ENCODE data around the gene ZNF48.

ZNF48 gene

GRCh38 chr16:30377050-30377811, 18.0 kb upstream of the ZNF48 start:
- TF ChIP-seq, protein P1, sequence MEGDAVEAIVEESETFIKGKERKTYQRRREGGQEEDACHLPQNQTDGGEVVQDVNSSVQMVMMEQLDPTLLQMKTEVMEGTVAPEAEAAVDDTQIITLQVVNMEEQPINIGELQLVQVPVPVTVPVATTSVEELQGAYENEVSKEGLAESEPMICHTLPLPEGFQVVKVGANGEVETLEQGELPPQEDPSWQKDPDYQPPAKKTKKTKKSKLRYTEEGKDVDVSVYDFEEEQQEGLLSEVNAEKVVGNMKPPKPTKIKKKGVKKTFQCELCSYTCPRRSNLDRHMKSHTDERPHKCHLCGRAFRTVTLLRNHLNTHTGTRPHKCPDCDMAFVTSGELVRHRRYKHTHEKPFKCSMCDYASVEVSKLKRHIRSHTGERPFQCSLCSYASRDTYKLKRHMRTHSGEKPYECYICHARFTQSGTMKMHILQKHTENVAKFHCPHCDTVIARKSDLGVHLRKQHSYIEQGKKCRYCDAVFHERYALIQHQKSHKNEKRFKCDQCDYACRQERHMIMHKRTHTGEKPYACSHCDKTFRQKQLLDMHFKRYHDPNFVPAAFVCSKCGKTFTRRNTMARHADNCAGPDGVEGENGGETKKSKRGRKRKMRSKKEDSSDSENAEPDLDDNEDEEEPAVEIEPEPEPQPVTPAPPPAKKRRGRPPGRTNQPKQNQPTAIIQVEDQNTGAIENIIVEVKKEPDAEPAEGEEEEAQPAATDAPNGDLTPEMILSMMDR (IDR thresholded peaks at IDR 0.05) = no peak

- TF ChIP-seq, protein P1 (IDR thresholded peaks at IDR 0.05) = no peak
These were observed 17.4 kb upstream of the ZNF48 start for GRCh38 chr16:30377812-30378235.

GRCh38 chr16:30378236-30379157, 16.7 kb upstream of the ZNF48 start:
- TF ChIP-seq, protein P1 (IDR thresholded peaks at IDR 0.05) = no peak

DNA sequence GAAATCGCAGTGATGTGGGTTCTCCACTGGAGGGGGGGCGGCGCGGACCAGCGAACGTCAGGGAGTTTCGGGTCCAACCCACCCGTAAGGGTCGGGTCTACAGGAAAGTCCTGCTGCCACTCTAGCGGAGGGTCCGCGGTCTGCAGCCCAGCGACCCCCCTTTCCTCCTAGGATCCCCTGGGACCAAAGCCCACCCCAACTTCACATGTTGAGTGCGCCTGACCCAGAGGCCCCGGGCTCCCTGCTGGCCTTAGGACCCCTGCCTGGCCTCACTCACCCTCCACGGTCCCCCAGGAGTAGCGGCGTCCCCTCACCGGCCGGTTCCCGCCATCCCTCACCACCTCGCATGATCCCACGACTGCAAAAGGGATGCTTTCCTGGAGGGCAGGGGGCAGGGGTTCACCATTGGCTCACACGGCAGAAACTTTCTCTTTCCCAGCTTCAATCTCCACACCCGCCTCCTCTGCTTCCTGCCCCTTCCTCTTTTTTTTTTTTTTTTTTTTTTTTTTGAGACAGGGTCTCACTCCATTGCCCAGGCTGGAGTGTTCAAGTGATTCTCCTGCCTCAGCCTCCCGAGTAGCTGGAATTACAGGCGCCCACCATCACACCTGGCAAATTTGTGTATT, 15.9 kb upstream of the ZNF48 start:
- TF ChIP-seq, protein P1 (IDR thresholded peaks at IDR 0.05) = no peak

DNA sequence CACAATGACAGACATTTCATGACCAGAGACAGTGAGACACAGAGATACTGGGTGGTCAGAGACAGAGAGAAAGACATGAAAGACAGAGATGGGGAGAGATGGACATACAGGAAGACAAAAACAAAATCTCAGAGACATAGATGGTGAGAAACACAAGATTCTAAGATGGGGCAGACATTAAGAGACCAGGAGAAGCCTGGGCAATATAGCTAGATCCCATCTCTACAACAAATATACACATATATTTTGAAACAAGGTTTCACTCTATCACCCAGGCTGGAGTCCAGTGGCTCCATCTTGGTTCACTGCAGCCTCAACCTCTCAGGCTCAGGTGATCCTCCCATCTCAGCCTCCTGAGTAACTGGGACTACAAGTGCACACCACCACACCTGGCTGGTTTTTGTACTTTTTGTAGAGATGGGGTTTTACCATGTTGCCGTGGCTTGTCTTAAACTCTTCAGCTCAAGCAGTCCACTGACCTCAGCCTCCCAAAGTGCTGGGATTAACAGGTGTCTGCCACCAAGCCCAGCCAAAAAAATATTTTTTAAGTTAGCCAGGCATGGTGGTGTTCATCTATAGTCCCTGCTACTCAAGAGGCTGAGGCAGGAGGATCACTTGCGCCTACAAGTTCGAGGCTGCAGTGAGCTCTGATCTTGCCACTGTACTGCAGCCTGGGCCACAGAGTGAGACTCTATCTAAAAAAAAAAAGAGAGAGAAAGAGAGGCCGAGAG, 15.0 kb upstream of the ZNF48 start:
- TF ChIP-seq, protein P1 (IDR thresholded peaks at IDR 0.05) = no peak

DNA sequence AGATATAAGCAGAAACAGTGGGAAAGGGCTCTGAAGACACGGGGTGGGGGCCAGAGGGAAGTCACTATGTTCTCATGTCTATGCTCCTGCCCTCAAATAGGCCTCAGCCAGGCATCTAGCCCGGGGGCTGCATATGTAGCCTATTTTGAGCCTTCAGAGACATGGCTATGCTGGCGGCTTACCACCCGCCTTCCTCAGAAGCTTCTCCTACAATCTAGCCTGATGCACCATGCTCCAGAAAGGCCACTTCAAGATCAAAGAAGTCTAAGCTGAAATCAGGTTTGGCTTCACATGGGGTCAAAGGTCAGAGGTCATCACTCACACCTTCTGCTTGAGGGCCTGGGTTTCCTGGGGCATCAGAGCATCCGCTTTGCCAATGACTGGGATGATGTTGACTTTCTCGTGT, 14.4 kb upstream of the ZNF48 start:
- TF ChIP-seq, protein P1 (IDR thresholded peaks at IDR 0.05) = no peak

All from LNCAP (cell line).